ENCODE data around the gene MELTF. TPM values are rescaled to one million over a fixed set of nuclear protein-coding genes. Genes with fewer than 3 reads are reported as not detected.

Gene MELTF
- total and polyA plus RNA-seq, 2 of the 13 experiments (the other 11 are each of a cell fraction or from before 2014, with no cell fraction given): 3.2 to 7.5 TPM

- peaks cover 3 to 52% of the 10 kb centered on the region in 2 experiments for H3K36me3 ChIP-seq (replicated peaks in 1 of 2; ENCODE audit: control insufficient read depth in 1 of 2, insufficient read depth in 2 of 2, low read length in 2 of 2)
- no peaks in the 10 kb centered on the region for H3K9me3 ChIP-seq (ENCODE audit: low read length)
- no TSS peak for BruUV-seq (replicated peaks)
- in situ Hi-C loops (cut with HindIII; ENCODE audit: extremely low pct_ligation_motif_present, low pct_unique_long_range_greater_than_20kb) (no loop called here), intact Hi-C loops (cut with micrococcal nuclease; ENCODE audit: unreplicated experiment) (no loop called here)
- H3K4me1 ChIP-seq (ENCODE audit: insufficient read depth, low read length): no peaks in the 10 kb centered on the region
- ChIA-PET POLR2A (no interaction called here), CTCF (ENCODE audit: low intra/inter-chr PET ratio, low total read pairs) (no interaction called here)
- no peak overlapping the region for H3K4me2 ChIP-seq (ENCODE audit: low read depth, low read length)
- H3K9ac ChIP-seq (ENCODE audit: insufficient read depth, low read depth, low read length): no peak overlapping the region
- no peak for FAIRE-seq
- DNase-seq (ENCODE audit: low spot score): no peak
- ATAC-seq: no peak
- H4K20me1 ChIP-seq (ENCODE audit: insufficient read depth, low read length): no peaks in the 10 kb centered on the region
- no peak overlapping the region for H3K4me3 ChIP-seq (replicated peaks in 1 of 3; ENCODE audit: insufficient read depth in 1 of 3, low read depth in 2 of 3, low read length in 3 of 3)
- no peaks in the 10 kb centered on the region for H3K79me2 ChIP-seq (ENCODE audit: insufficient read depth, low read length)
- H2AFZ ChIP-seq (ENCODE audit: low read length): no peak overlapping the region
- no peak overlapping the region for H3K27ac ChIP-seq (ENCODE audit: extremely low read length, insufficient read depth, low read length)
- WGBS (ENCODE audit: low lambda C conversion rate): 93% methylated on average over 2 of the region's 2 CpGs
- no peak for TF ChIP-seq RORA (CRISPR knock-in tag; IDR thresholded peaks at IDR 0.05)
- no peak for TF ChIP-seq SCMH1 (CRISPR knock-in tag; IDR thresholded peaks at IDR 0.05; ENCODE audit: borderline replicate concordance)
- no peak for TF ChIP-seq ZNF136 (CRISPR knock-in tag; IDR thresholded peaks at IDR 0.05; ENCODE audit: low read depth)
- no peak for TF ChIP-seq CEBPB (IDR thresholded peaks at IDR 0.05; ENCODE audit: borderline replicate concordance, low read depth, low read length)
- TF ChIP-seq PHF8 (CRISPR knock-in tag; IDR thresholded peaks at IDR 0.05): no peak
- TF ChIP-seq ZNF10 (CRISPR knock-in tag; IDR thresholded peaks at IDR 0.05; ENCODE audit: borderline replicate concordance, low read depth): no peak
- TF ChIP-seq HMGA1 (CRISPR knock-in tag; conservative IDR thresholded peaks at IDR 0.05): no peak
- TF ChIP-seq IKZF1 (IDR thresholded peaks at IDR 0.05): no peak
- no peak for TF ChIP-seq ZNF276 (CRISPR knock-in tag; IDR thresholded peaks at IDR 0.05; ENCODE audit: low read depth)
- TF ChIP-seq, protein P1, sequence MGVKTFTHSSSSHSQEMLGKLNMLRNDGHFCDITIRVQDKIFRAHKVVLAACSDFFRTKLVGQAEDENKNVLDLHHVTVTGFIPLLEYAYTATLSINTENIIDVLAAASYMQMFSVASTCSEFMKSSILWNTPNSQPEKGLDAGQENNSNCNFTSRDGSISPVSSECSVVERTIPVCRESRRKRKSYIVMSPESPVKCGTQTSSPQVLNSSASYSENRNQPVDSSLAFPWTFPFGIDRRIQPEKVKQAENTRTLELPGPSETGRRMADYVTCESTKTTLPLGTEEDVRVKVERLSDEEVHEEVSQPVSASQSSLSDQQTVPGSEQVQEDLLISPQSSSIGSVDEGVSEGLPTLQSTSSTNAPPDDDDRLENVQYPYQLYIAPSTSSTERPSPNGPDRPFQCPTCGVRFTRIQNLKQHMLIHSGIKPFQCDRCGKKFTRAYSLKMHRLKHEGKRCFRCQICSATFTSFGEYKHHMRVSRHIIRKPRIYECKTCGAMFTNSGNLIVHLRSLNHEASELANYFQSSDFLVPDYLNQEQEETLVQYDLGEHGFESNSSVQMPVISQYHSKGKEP (CRISPR knock-in tag; IDR thresholded peaks at IDR 0.05): no peak
- no peak for TF ChIP-seq ZNF770 (CRISPR knock-in tag; IDR thresholded peaks at IDR 0.05)
- no peak for TF ChIP-seq TOE1 (CRISPR knock-in tag; IDR thresholded peaks at IDR 0.05)
- TF ChIP-seq ZNF569 (CRISPR knock-in tag; IDR thresholded peaks at IDR 0.05; ENCODE audit: borderline replicate concordance): no peak
- no peak for TF ChIP-seq ATF3 (CRISPR knock-in tag; IDR thresholded peaks at IDR 0.05)
- no peaks in the 10 kb centered on the region for H3K27me3 ChIP-seq (ENCODE audit: control insufficient read depth in 1 of 2, insufficient read depth in 2 of 2, low read length in 2 of 2)
Measured at GRCh38 chr3:197050511-197050910, 20.9 kb upstream of the MELTF start.

Data from HepG2 (cell line).